Measurements from ENCODE around the gene FCN1. TPM values are rescaled to one million over a fixed set of nuclear protein-coding genes. Genes with fewer than 3 reads are reported as not detected.

Gene FCN1
- total RNA-seq, 1 donor: not detected

DNA sequence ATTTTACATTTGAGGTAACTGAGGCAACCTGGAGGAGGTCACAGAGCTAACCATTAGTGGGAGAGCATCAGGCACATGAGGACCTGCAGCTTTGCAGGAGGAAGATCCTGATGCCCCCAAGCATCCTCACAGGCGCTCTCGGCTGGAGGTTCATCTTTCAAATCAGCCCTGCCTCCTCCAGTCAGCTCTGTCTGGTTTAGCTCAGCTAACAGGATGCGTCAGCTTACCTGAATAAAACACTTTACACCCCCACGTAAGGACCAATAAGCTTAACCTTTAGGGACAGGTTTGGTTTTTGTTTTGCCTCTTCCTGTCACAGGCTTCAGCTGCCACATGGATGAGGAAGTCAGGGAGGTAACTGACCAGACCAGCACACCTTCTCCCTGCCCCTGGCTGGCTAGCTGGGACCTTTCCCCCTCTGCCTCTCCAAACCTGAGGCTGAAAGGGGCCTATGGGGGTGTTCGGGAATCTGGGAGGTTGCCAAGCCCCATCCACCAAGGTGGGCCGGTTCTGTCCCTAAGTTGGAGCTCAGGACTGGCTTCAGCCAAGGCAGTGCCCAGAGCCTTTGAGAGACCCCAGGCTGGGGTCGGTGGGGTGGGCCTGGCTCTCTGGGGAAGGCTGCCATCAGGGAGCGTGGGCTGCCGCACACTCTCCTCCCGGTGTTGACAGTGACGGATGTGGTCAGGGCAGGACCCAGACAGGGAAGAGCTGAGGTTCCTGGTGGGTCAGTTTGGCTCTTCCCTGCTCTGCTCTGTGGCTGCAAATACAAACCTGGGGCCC is 20.0 kb upstream of the FCN1 start:
- no peak overlapping the region for H3K4me3 ChIP-seq (ENCODE audit: low read depth, low read length)
- TF ChIP-seq, protein P1, sequence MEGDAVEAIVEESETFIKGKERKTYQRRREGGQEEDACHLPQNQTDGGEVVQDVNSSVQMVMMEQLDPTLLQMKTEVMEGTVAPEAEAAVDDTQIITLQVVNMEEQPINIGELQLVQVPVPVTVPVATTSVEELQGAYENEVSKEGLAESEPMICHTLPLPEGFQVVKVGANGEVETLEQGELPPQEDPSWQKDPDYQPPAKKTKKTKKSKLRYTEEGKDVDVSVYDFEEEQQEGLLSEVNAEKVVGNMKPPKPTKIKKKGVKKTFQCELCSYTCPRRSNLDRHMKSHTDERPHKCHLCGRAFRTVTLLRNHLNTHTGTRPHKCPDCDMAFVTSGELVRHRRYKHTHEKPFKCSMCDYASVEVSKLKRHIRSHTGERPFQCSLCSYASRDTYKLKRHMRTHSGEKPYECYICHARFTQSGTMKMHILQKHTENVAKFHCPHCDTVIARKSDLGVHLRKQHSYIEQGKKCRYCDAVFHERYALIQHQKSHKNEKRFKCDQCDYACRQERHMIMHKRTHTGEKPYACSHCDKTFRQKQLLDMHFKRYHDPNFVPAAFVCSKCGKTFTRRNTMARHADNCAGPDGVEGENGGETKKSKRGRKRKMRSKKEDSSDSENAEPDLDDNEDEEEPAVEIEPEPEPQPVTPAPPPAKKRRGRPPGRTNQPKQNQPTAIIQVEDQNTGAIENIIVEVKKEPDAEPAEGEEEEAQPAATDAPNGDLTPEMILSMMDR (IDR thresholded peaks at IDR 0.05; ENCODE audit: insufficient read depth, low read depth, low read length): no peak
- no peak for DNase-seq (ENCODE audit: low read depth)

DNA sequence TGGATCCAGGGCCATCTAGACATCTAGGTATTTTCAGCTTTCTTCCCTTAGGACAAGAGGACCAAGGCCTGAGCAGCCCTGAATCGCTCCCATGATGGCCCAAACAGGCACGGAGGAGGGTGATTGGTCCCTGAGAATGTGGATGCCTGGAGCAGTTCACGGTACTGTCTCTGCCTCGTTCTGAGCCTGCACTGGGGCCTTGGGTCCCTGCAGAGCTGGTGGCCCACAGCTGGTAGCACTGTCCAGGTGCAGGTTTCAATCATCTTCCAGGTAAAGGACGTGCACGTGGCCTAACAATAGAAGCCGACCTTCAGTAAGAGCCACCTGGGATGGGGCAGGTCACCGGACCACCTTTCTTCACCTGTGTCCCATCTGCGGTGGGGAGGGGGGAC is 19.4 kb upstream of the FCN1 start:
- no peak overlapping the region for H3K4me3 ChIP-seq (ENCODE audit: low read depth, low read length)
- TF ChIP-seq, protein P1 (IDR thresholded peaks at IDR 0.05; ENCODE audit: insufficient read depth, low read depth, low read length): no peak
- DNase-seq (ENCODE audit: low read depth): no peak

DNA sequence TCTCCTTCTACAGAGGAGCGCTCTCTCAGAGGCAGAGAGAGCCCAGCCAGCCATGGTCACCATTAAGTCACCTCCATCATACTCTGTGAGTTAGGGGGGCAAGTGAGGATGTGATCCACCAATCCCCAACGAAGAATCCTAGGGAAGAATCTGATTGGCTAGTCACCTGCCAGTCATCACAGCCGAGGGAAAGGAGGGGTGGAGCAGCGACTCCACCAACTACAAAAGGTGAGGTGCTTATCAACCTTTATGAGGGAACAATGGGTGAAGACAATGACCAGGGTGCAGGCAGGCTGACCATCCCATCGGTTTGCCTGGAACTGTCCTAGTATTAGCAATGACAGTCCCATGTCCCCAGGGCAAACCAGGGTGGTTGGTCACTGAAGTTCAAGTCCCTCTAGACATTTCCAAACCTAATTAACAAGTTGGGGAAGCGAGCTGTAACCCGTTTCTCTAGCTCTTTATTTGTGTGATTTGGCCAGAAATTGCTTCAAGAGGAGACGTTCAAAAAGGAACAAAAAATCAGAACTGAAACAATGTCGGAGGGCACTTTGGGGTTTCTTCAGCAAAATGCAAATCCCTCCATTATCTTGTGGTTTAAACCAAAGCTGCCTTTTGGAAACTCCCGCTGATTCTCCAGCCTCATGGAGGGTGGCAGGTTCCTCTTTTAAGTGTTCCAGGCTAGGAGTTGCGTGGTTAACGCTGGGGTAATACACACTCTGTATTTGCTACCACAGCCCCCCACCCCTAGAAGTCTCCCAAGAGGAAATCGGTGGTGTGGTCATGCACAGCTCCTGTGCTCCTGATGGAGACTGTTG is 18.8 kb upstream of the FCN1 start:
- TF ChIP-seq, protein P1 (IDR thresholded peaks at IDR 0.05; ENCODE audit: insufficient read depth, low read depth, low read length): no peak
- no peak overlapping the region for H3K4me3 ChIP-seq (ENCODE audit: low read depth, low read length)
- no peak for DNase-seq (ENCODE audit: low read depth)

DNA sequence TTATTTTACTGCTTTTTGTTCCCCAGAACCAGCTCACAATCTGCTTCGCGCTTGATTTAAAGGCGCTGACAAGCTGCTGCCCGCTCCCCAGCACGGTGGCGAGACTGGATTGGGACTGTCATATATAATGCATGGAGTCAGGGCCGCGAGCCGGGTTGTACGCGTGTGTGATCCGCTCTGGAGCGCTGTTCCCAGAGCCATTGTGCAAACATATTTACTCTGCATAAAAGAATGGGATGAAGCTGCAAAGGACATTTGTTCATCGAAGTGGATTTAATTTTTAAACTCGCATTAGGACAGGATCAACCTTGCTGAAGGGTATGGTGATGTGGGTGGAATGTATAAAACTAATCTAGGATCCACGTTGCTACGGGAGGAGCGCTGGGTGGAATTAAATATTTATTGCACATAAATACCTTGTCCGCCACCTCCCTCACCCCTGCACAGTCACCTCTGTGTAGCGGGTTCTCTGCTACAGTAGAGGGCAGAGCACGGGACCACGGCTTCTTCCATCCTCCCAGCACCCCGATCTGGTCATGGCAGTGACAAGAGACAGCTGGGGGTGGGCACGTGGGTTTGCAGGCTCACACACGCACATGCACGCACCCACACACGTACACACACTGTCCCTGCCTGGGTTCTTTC is 18.1 kb upstream of the FCN1 start:
- TF ChIP-seq, protein P1 (IDR thresholded peaks at IDR 0.05; ENCODE audit: insufficient read depth, low read depth, low read length): no peak

DNA sequence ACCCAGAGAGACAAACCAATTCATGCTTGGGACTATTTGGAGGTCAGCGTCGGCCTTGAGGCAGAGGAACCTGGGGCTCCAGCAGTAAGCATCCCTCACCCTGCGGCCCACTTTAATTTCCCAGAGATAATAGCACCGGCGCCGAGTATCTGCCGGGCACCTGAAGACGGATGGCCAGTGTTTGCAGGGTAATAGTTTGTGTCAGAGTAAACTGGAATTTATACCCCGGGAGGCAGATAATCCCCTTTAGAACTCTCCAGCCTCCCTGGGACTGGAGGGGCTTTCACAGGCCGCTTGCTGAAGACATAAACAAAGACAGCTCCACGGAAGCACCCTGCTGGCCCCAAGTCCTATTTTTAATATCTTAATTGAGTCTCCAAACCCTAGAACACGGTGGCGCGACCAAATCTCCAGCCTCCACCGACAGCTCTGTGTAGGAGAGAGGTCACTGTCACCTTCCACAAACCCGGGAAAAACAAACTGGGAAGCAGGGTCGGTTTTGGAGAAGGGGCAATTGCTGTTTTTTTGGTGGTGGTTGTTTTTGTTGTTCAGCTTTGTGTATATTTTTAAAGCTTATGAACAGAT is 17.4 kb upstream of the FCN1 start:
- no peak overlapping the region for H3K4me3 ChIP-seq (ENCODE audit: low read depth, low read length)
- no peak for DNase-seq (ENCODE audit: low read depth)
- TF ChIP-seq, protein P1 (IDR thresholded peaks at IDR 0.05; ENCODE audit: insufficient read depth, low read depth, low read length): no peak

More for the DNA sequence above, 18.1 kb upstream of the FCN1 start:
- no peak overlapping the region for H3K4me3 ChIP-seq (ENCODE audit: low read depth, low read length)
- DNase-seq (ENCODE audit: low read depth): no peak

DNA sequence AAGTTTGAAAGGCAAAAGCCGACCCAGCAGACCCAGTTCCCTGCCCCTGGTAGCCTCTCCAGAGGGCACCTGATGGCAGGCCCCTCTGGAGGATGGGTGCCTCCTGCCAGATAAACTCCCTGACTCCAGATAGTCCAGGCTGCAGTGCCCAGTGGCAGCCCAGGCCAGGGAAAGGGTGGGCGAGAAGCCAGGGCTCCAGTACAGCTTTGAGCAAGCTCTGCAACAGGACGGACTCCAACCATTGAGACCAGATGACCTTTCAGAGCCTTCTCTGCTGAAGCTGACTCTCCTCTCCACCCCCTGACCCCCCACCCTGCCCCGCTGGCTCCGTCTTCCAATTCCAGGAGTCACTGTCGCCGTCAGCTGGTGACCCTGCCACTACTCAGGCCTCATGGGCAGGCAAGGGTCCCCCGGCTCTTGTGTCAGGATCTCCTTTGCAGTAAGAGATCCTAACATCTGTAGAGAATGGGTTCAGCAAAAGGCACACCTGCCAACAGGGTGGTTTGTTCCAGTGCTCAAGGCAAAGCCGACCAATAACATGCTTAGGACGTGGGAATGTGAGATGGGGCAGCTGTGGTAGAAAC is 15.5 kb upstream of the FCN1 start:
- no peak for DNase-seq (ENCODE audit: low read depth)
- TF ChIP-seq, protein P1 (IDR thresholded peaks at IDR 0.05; ENCODE audit: insufficient read depth, low read depth, low read length): no peak
- H3K4me3 ChIP-seq (ENCODE audit: low read depth, low read length): no peak overlapping the region

All from fibroblast of villous mesenchyme (primary cell).